CD14-positive monocyte (primary cell): ENCODE data around the gene PFKP. TPM values are rescaled to one million over a fixed set of nuclear protein-coding genes. Genes with fewer than 3 reads are reported as not detected.

ENCODE experiments used
- DNase-seq, 3 donors: peaks; one replicate each; pipeline ENCODE4 v3.0.0-alpha.2; 2011 to 2022
- H2AFZ ChIP-seq: 2 replicates; pipeline ENCODE4 v1.6.0; 2012; ENCODE audit warnings: mild to moderate bottlenecking, low read depth, low read length, inconsistent platforms; ENCODE audit not compliant: insufficient read depth, poor library complexity, severe bottlenecking
- H3K27ac ChIP-seq, 2 donors: 1 replicate in 1 of 2; 2 replicates in 1 of 2; pipeline ENCODE4 v1.5.1; 2012 to 2013; ENCODE audit warnings: low read length in 2 of 2, control low read depth in 1 of 2, inconsistent platforms in 1 of 2, low read depth in 1 of 2, mild to moderate bottlenecking in 1 of 2
- H3K27me3 ChIP-seq, 2 donors: one replicate each; pipeline versions ENCODE4 v1.6.0 to v1.6.1; 2011 to 2013; ENCODE audit warnings: low read length in 2 of 2; ENCODE audit not compliant: control insufficient read depth in 2 of 2, insufficient read depth in 2 of 2
- H3K36me3 ChIP-seq, 2 donors: replicated peaks in 1 of 2; 1 replicate in 1 of 2; 2 replicates in 1 of 2; pipeline versions ENCODE4 v1.5.1 to v1.6.1; 2012 to 2013; ENCODE audit warnings: low read length in 2 of 2, control low read depth in 1 of 2, inconsistent platforms in 1 of 2, mild to moderate bottlenecking in 1 of 2; ENCODE audit not compliant: insufficient read depth in 2 of 2, control insufficient read depth in 1 of 2
- H3K4me1 ChIP-seq, 2 donors: 1 replicate in 1 of 2; 2 replicates in 1 of 2; pipeline versions ENCODE4 v1.5.1 to v1.6.1; 2012 to 2013; ENCODE audit warnings: low read length in 2 of 2, control low read depth in 1 of 2, inconsistent platforms in 1 of 2, mild to moderate bottlenecking in 1 of 2, moderate library complexity in 1 of 2; ENCODE audit not compliant: insufficient read depth in 2 of 2, control insufficient read depth in 1 of 2
- H3K4me2 ChIP-seq: replicated peaks from 2 replicates; pipeline ENCODE3; 2012; ENCODE audit warnings: low read length, moderate library complexity, mild to moderate bottlenecking; ENCODE audit not compliant: poor library complexity, severe bottlenecking; ENCODE audit errors: extremely low read depth
- H3K4me3 ChIP-seq, 3 experiments: fragments of 200-600 bp in 1 of 3; sonication (generic) in 1 of 3; replicated peaks in 1 of 3; 1 replicate in 2 of 3; 2 replicates in 1 of 3; pipeline ENCODE4 v1.5.1; 2011 to 2013; ENCODE audit warnings: low read length in 3 of 3, mild to moderate bottlenecking in 3 of 3, control low read depth in 2 of 3, low read depth in 2 of 3, inconsistent platforms in 1 of 3, moderate library complexity in 1 of 3
- H3K79me2 ChIP-seq: 2 replicates; pipeline ENCODE4 v1.6.0; 2012; ENCODE audit warnings: mild to moderate bottlenecking, control low read depth, inconsistent platforms, low read length, moderate library complexity; ENCODE audit not compliant: insufficient read depth
- H3K9ac ChIP-seq: 2 replicates; pipeline ENCODE4 v1.6.0; 2017; ENCODE audit warnings: low read length, mild to moderate bottlenecking; ENCODE audit not compliant: insufficient read depth, poor library complexity, severe bottlenecking
- H3K9me3 ChIP-seq, 2 donors: replicated peaks in 1 of 2; 1 replicate in 1 of 2; 2 replicates in 1 of 2; pipeline versions ENCODE4 v1.5.1 to v1.6.1; 2012 to 2013; ENCODE audit warnings: low read length in 2 of 2, control low read depth in 1 of 2; ENCODE audit not compliant: control insufficient read depth in 1 of 2, insufficient read depth in 1 of 2
- H4K20me1 ChIP-seq: 2 replicates; pipeline ENCODE4 v1.6.0; 2012; ENCODE audit warnings: mild to moderate bottlenecking, low read length, control low read depth, moderate library complexity; ENCODE audit not compliant: insufficient read depth
- H3K27ac Mint-ChIP-seq, 7 donors: one replicate each; pipeline ENCODE4 v1.8.0; 2020; ENCODE audit warnings: mild to moderate bottlenecking in 7 of 7, mixed read lengths in 7 of 7, moderate library complexity in 6 of 7, inconsistent platforms in 2 of 7
- H3K27me3 Mint-ChIP-seq, 3 donors: one replicate each; pipeline ENCODE4 v1.8.0; 2021 to 2022; ENCODE audit warnings: low read depth in 3 of 3, mild to moderate bottlenecking in 3 of 3, mixed read lengths in 3 of 3, moderate library complexity in 3 of 3, inconsistent platforms in 1 of 3
- H3K36me3 Mint-ChIP-seq, 2 donors: one replicate each; pipeline ENCODE4 v1.8.0; 2020; ENCODE audit warnings: mixed read lengths in 2 of 2, inconsistent platforms in 1 of 2, mild to moderate bottlenecking in 1 of 2
- H3K4me1 Mint-ChIP-seq: one replicate; pipeline ENCODE4 v1.8.0; 2020; ENCODE audit warnings: mild to moderate bottlenecking, mixed read lengths
- H3K4me3 Mint-ChIP-seq, 2 donors: one replicate each; pipeline ENCODE4 v1.8.0; 2020; ENCODE audit warnings: mild to moderate bottlenecking in 2 of 2, mixed read lengths in 2 of 2, moderate library complexity in 1 of 2
- H3K9me3 Mint-ChIP-seq, 7 donors: one replicate each; pipeline ENCODE4 v1.8.0; 2020 to 2022; ENCODE audit warnings: mixed read lengths in 7 of 7, mild to moderate bottlenecking in 6 of 7, moderate library complexity in 6 of 7, inconsistent platforms in 2 of 7
- CTCF ChIP-seq: fragments of 200-600 bp; IDR thresholded peaks from one replicate; pipeline ENCODE4 v1.8.0; 2022; ENCODE audit warnings: antibody characterized with exemption, mild to moderate bottlenecking
- WGBS: methylation state at CpG from one replicate; pipeline ENCODE4 v1.1.5; 2013; ENCODE audit warnings: missing lambda C conversion rate; ENCODE audit not compliant: insufficient coverage; 5-methylcytosine and 5-hydroxymethylcytosine counted together
- intact Hi-C, 2 donors: fragments of 100-400 bp; cut with micrococcal nuclease; formaldehyde crosslinking; loops; one replicate each; pipeline versions ENCODE4 v1.15.0 to v1.15.1; 2023
- polyA plus RNA-seq, 3 donors: library from polyadenylated mRNA; depleted of rRNA in 1 of 3; unstranded in 2 of 3; stranded (reverse) in 1 of 3; fragments of 300-500 nt in 2 of 3; fragments of >200 nt in 1 of 3; fragmentation: Illumina TruSeq in 2 of 3; gene quantifications; 1 replicate in 2 of 3; 2 replicates in 1 of 3; pipeline ENCODE4 v1.2.3, GENCODE V29; 2012 to 2021

The PFKP gene
- polyA plus RNA-seq, 3 donors, result 6.5 to 14.2 (median 8.1) TPM

- Mint-ChIP-seq H3K27me3 (peaks cover 2 to 10% (median 6%) of the 10 kb centered on the region in 3 donors), H3K36me3 (no peaks in the 10 kb centered on the region), H3K4me1 (no peaks in the 10 kb centered on the region), H3K9me3 (peaks cover 0 to 16% (median 8%) of the 10 kb centered on the region in 7 donors), H3K4me3 (no peak overlapping the region), H3K27ac (no peak overlapping the region)
- Histone ChIP-seq H3K79me2 (no peaks in the 10 kb centered on the region), H2AFZ (no peak overlapping the region), H3K36me3 (no peaks in the 10 kb centered on the region), H4K20me1 (no peaks in the 10 kb centered on the region), H3K27me3 (peaks cover 0 to 2% of the 10 kb centered on the region in 2 donors), H3K9me3 (peaks cover 0 to 4% of the 10 kb centered on the region in 2 donors), H3K4me1 (no peaks in the 10 kb centered on the region), H3K9ac (no peak overlapping the region), H3K27ac (no peak overlapping the region), H3K4me3 (no peak overlapping the region), H3K4me2 (no peak overlapping the region)
- WGBS, result 89% methylated on average over 13 of the region's 15 CpGs
- no peak for TF ChIP-seq CTCF
- no peak for DNase-seq
- intact Hi-C loops, result no loop called here
These were observed 47.0 kb upstream of the PFKP start for GRCh38 chr10:3020311-3020710.

- Histone ChIP-seq H4K20me1 (no peaks in the 10 kb centered on the region), H3K9me3 (peaks cover 0 to 4% of the 10 kb centered on the region in 2 donors), H3K27me3 (peaks cover 0 to 2% of the 10 kb centered on the region in 2 donors), H3K4me3 (no peak overlapping the region), H3K79me2 (no peaks in the 10 kb centered on the region), H3K4me1 (no peaks in the 10 kb centered on the region), H3K36me3 (no peaks in the 10 kb centered on the region), H2AFZ (no peak overlapping the region), H3K9ac (no peak overlapping the region), H3K4me2 (no peak overlapping the region), H3K27ac (no peak overlapping the region)
- no peaks in the 10 kb centered on the region for H3K4me1 Mint-ChIP-seq
- H3K36me3 Mint-ChIP-seq, result no peaks in the 10 kb centered on the region
- no peak for TF ChIP-seq CTCF
- 95% methylated on average over 8 of the region's 19 CpGs for WGBS
- intact Hi-C loops, result no loop called here
- peaks cover 0 to 16% (median 8%) of the 10 kb centered on the region in 7 donors for H3K9me3 Mint-ChIP-seq
- H3K4me3 Mint-ChIP-seq, result no peak overlapping the region
- no peak overlapping the region for H3K27ac Mint-ChIP-seq
- no peak for DNase-seq
- peaks cover 2 to 10% (median 6%) of the 10 kb centered on the region in 3 donors for H3K27me3 Mint-ChIP-seq
These were observed 46.5 kb upstream of the PFKP start for GRCh38 chr10:3020881-3021280.
